Activated naive CD8-positive, alpha-beta T cell treated with anti-CD3 and anti-CD28 coated beads, Interleukin-2, amount 50 U/mL, for 24 hours (primary cell): ENCODE data around the gene THNSL1.
"Not testable (repeated sequence)": the region's sequence is repeated elsewhere in the genome, so short reads cannot be mapped to it uniquely, and the experiment has no call there.

Source experiments
- ATAC-seq: fragments of 150-1000 bp; cut with Tn5 transposase; one replicate; pipeline ENCODE4 v1.10.0; 2021
- DNase-seq: peaks from one replicate; pipeline ENCODE4 v3.0.0; 2021
- H3K27ac Mint-ChIP-seq: one replicate; pipeline ENCODE4 v1.8.0; 2021; ENCODE audit warnings: mild to moderate bottlenecking, mixed read lengths
- H3K27me3 Mint-ChIP-seq: one replicate; pipeline ENCODE4 v1.8.0; 2021; ENCODE audit warnings: mixed read lengths
- H3K36me3 Mint-ChIP-seq: one replicate; pipeline ENCODE4 v1.8.0; 2021; ENCODE audit warnings: low read depth, mixed read lengths
- H3K4me1 Mint-ChIP-seq: one replicate; pipeline ENCODE4 v1.8.0; 2021; ENCODE audit warnings: mixed read lengths
- H3K4me3 Mint-ChIP-seq: one replicate; pipeline ENCODE4 v1.8.0; 2021; ENCODE audit warnings: mild to moderate bottlenecking, moderate library complexity, mixed read lengths
- H3K9me3 Mint-ChIP-seq: one replicate; pipeline ENCODE4 v1.8.0; 2021; ENCODE audit warnings: mixed read lengths

The THNSL1 gene

GRCh38 chr10:25016376-25017153 lies at the start of gene THNSL1:
THNSL1 (plus strand) TSS chr10:25016612; CDS start chr10:25023224, 6,612 bp downstream.
- H3K27me3 Mint-ChIP-seq, result no peaks in the 10 kb centered on the region
- peaks cover 2% of the 10 kb centered on the region for H3K36me3 Mint-ChIP-seq
- ATAC-seq (peak; percentile 98), DNase-seq (peak; percentile 96)
- peaks cover 11% of the 10 kb centered on the region for H3K9me3 Mint-ChIP-seq
- peak within 1 kb of the TSS; percentile 99 for H3K27ac Mint-ChIP-seq
- peak within 1 kb of the TSS; percentile 96 for H3K4me3 Mint-ChIP-seq
- H3K4me1 Mint-ChIP-seq, result peaks cover 31% of the 10 kb centered on the region

GRCh38 chr10:24966962-24967481 lies 49.4 kb upstream of the THNSL1 start:
- Mint-ChIP-seq H3K36me3 (no peaks in the 10 kb centered on the region), H3K27ac (no peak overlapping the region), H3K4me1 (peaks cover 9% of the 10 kb centered on the region), H3K27me3 (no peaks in the 10 kb centered on the region), H3K9me3 (no peaks in the 10 kb centered on the region), H3K4me3 (no peak overlapping the region)
- no peak for DNase-seq
- no peak for ATAC-seq

GRCh38 chr10:24968349-24968748 lies 48.1 kb upstream of the THNSL1 start:
- H3K27me3 Mint-ChIP-seq, result no peaks in the 10 kb centered on the region
- no peak overlapping the region for H3K4me3 Mint-ChIP-seq
- no peaks in the 10 kb centered on the region for H3K4me1 Mint-ChIP-seq
- H3K27ac Mint-ChIP-seq, result no peak overlapping the region
- no peak for ATAC-seq
- DNase-seq, result no peak
- no peaks in the 10 kb centered on the region for H3K9me3 Mint-ChIP-seq
- H3K36me3 Mint-ChIP-seq, result no peaks in the 10 kb centered on the region

GRCh38 chr10:24968951-24969350 lies 47.5 kb upstream of the THNSL1 start:
- not testable (repeated sequence) for H3K4me3 Mint-ChIP-seq, H3K36me3 Mint-ChIP-seq, H3K27ac Mint-ChIP-seq, H3K4me1 Mint-ChIP-seq, ATAC-seq, DNase-seq, H3K9me3 Mint-ChIP-seq, H3K27me3 Mint-ChIP-seq

- Mint-ChIP-seq H3K9me3 (no peaks in the 10 kb centered on the region), H3K27ac (no peak overlapping the region), H3K4me1 (no peaks in the 10 kb centered on the region), H3K27me3 (no peaks in the 10 kb centered on the region), H3K4me3 (no peak overlapping the region), H3K36me3 (no peaks in the 10 kb centered on the region)
- DNase-seq (no peak), ATAC-seq (no peak)
These were observed 46.6 kb upstream of the THNSL1 start for GRCh38 chr10:24969841-24970281.

GRCh38 chr10:24971374-24971773 lies 45.0 kb upstream of the THNSL1 start:
- no peak for ATAC-seq
- Mint-ChIP-seq H3K36me3 (no peaks in the 10 kb centered on the region), H3K27me3 (no peaks in the 10 kb centered on the region), H3K4me1 (no peaks in the 10 kb centered on the region), H3K27ac (no peak overlapping the region), H3K9me3 (no peaks in the 10 kb centered on the region), H3K4me3 (no peak overlapping the region)
- DNase-seq, result no peak

GRCh38 chr10:24973163-24973562 lies 43.2 kb upstream of the THNSL1 start:
- Mint-ChIP-seq H3K4me3 (no peak overlapping the region), H3K36me3 (no peaks in the 10 kb centered on the region), H3K27ac (no peak overlapping the region), H3K27me3 (no peaks in the 10 kb centered on the region), H3K4me1 (no peaks in the 10 kb centered on the region), H3K9me3 (no peaks in the 10 kb centered on the region)
- ATAC-seq, result no peak
- DNase-seq, result no peak

- DNase-seq, result no peak
- Mint-ChIP-seq H3K27ac (no peak overlapping the region), H3K4me3 (no peak overlapping the region), H3K9me3 (no peaks in the 10 kb centered on the region), H3K27me3 (no peaks in the 10 kb centered on the region), H3K4me1 (no peaks in the 10 kb centered on the region), H3K36me3 (no peaks in the 10 kb centered on the region)
- no peak for ATAC-seq
These were observed 41.4 kb upstream of the THNSL1 start for GRCh38 chr10:24974976-24975375.

GRCh38 chr10:24979685-24980084 lies 36.7 kb upstream of the THNSL1 start:
- no peak overlapping the region for H3K4me3 Mint-ChIP-seq
- ATAC-seq, result no peak
- H3K27ac Mint-ChIP-seq, result no peak overlapping the region
- no peaks in the 10 kb centered on the region for H3K36me3 Mint-ChIP-seq
- no peaks in the 10 kb centered on the region for H3K9me3 Mint-ChIP-seq
- no peaks in the 10 kb centered on the region for H3K27me3 Mint-ChIP-seq
- peaks cover 13% of the 10 kb centered on the region for H3K4me1 Mint-ChIP-seq
- DNase-seq, result no peak

- Mint-ChIP-seq H3K27me3 (no peaks in the 10 kb centered on the region), H3K9me3 (no peaks in the 10 kb centered on the region)
These were observed 35.2 kb upstream of the THNSL1 start for GRCh38 chr10:24981161-24981710.

GRCh38 chr10:24982319-24983112 lies 33.9 kb upstream of the THNSL1 start:
- Mint-ChIP-seq H3K4me3 (no peak overlapping the region), H3K4me1 (peaks cover 13% of the 10 kb centered on the region), H3K9me3 (no peaks in the 10 kb centered on the region), H3K36me3 (no peaks in the 10 kb centered on the region), H3K27ac (no peak overlapping the region), H3K27me3 (no peaks in the 10 kb centered on the region)
- ATAC-seq (no peak), DNase-seq (no peak)

More at GRCh38 chr10:24981161-24981710, 35.2 kb upstream of the THNSL1 start:
- Mint-ChIP-seq H3K27ac (no peak overlapping the region), H3K36me3 (no peaks in the 10 kb centered on the region), H3K4me3 (no peak overlapping the region), H3K4me1 (peaks cover 13% of the 10 kb centered on the region)
- no peak for ATAC-seq
- DNase-seq, result no peak

- Mint-ChIP-seq H3K4me1 (peaks cover 13% of the 10 kb centered on the region), H3K9me3 (no peaks in the 10 kb centered on the region), H3K4me3 (no peak overlapping the region), H3K36me3 (no peaks in the 10 kb centered on the region), H3K27me3 (no peaks in the 10 kb centered on the region), H3K27ac (no peak overlapping the region)
- no peak for DNase-seq
- ATAC-seq, result no peak
These were observed 33.3 kb upstream of the THNSL1 start for GRCh38 chr10:24983130-24983529.

GRCh38 chr10:24983946-24984345 lies 32.5 kb upstream of the THNSL1 start:
- ATAC-seq (no peak), DNase-seq (no peak)
- Mint-ChIP-seq H3K4me3 (no peak overlapping the region), H3K27me3 (no peaks in the 10 kb centered on the region), H3K4me1 (peaks cover 13% of the 10 kb centered on the region), H3K36me3 (no peaks in the 10 kb centered on the region), H3K27ac (no peak overlapping the region), H3K9me3 (no peaks in the 10 kb centered on the region)

GRCh38 chr10:24984906-24985305 lies 31.5 kb upstream of the THNSL1 start:
- Mint-ChIP-seq H3K36me3 (no peaks in the 10 kb centered on the region), H3K9me3 (no peaks in the 10 kb centered on the region), H3K27ac (no peak overlapping the region), H3K4me3 (no peak overlapping the region), H3K4me1 (peaks cover 13% of the 10 kb centered on the region), H3K27me3 (no peaks in the 10 kb centered on the region)
- DNase-seq (no peak), ATAC-seq (no peak)
